Measurements from ENCODE around the gene GRHL1.

GRCh38 chr2:9918275-9918674 lies 33.2 kb upstream of the GRHL1 start:
- TF ChIP-seq, protein P1, sequence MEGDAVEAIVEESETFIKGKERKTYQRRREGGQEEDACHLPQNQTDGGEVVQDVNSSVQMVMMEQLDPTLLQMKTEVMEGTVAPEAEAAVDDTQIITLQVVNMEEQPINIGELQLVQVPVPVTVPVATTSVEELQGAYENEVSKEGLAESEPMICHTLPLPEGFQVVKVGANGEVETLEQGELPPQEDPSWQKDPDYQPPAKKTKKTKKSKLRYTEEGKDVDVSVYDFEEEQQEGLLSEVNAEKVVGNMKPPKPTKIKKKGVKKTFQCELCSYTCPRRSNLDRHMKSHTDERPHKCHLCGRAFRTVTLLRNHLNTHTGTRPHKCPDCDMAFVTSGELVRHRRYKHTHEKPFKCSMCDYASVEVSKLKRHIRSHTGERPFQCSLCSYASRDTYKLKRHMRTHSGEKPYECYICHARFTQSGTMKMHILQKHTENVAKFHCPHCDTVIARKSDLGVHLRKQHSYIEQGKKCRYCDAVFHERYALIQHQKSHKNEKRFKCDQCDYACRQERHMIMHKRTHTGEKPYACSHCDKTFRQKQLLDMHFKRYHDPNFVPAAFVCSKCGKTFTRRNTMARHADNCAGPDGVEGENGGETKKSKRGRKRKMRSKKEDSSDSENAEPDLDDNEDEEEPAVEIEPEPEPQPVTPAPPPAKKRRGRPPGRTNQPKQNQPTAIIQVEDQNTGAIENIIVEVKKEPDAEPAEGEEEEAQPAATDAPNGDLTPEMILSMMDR (IDR thresholded peaks at IDR 0.05) = no peak
- no peak for TF ChIP-seq RAD21 (IDR thresholded peaks at IDR 0.05; ENCODE audit: low read length)
- 0 out of 2 replicates have a peak, but pooled peaks have one; percentile 20 for TF ChIP-seq TCF12 (IDR thresholded peaks at IDR 0.05)

Data from SK-N-SH (cell line).